Fibroblast of upper back skin (primary cell): ENCODE data around the gene TSPAN5.

ENCODE experiments used
- DNase-seq: peaks from one replicate; pipeline ENCODE4 v3.0.0-alpha.2; 2013

TSPAN5 gene

DNA sequence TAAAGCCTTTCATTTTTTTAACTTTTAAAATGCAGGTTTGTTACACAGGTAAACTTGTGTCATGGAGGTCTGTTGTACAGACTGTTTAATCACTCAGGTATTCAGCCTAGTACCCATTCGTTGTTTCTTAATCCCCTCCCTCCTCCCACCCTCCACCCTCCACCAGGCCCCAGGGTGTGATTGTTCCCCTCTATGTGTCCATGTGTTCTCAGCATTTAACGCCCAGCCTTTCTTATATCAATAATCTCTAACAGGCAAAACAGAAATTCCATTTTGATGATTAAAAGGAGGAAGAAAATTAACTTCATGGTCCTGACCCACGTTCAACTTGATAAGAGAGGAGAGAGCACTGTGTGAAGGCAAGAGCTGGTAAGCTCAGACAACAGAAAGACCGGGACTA lies 75.1 kb downstream of the TSPAN5 start:
- DNase-seq: no peak

DNA sequence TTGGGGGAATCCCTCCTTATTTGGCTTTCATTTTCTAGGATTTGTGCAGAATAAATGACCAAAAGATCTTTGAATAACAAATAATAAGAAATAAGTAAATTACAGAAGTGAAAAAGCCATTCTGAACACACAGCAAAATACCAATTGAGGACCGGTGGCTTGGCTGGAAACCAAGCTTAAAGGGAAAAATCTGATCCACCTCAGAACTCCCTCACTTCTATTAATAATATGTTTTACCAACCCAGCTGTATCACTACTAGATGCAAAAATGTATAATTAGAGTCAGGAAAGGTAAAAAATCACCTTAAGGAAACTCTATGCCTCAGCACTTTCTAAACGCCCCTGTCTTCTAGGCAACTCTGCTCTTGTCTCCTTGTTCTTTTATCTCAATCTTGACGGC lies 77.3 kb downstream of the TSPAN5 start:
- DNase-seq: no peak

DNA sequence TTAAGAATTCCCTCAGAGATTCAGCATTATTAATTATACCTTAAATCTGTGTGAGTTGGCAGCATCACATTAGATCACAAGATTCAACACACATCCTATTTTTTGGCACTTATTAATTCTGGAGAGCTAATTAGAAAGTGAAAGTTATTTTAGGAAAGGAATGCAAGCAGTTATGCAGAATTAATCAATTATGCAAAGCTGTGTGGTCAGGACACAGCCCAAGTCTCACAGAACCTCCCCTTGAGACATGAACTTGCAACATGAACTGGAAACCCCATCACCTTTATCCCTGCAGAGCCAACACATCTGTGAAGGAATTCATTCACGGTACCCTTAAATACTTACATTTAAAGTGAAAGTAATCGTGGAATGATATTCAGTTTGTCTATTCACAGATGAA lies 80.5 kb downstream of the TSPAN5 start:
- peak; percentile 29 for DNase-seq

- no peak for DNase-seq
Measured at GRCh38 chr4:98574816-98575215, 83.6 kb downstream of the TSPAN5 start.

GRCh38 chr4:98573791-98574190 lies 84.6 kb downstream of the TSPAN5 start:
- DNase-seq: no peak

- no peak for DNase-seq
Measured at GRCh38 chr4:98572697-98573096, 85.7 kb downstream of the TSPAN5 start.

GRCh38 chr4:98571161-98571786 lies 87.1 kb downstream of the TSPAN5 start:
- no peak for DNase-seq

GRCh38 chr4:98570151-98570797 lies 88.1 kb downstream of the TSPAN5 start:
- DNase-seq: no peak

DNA sequence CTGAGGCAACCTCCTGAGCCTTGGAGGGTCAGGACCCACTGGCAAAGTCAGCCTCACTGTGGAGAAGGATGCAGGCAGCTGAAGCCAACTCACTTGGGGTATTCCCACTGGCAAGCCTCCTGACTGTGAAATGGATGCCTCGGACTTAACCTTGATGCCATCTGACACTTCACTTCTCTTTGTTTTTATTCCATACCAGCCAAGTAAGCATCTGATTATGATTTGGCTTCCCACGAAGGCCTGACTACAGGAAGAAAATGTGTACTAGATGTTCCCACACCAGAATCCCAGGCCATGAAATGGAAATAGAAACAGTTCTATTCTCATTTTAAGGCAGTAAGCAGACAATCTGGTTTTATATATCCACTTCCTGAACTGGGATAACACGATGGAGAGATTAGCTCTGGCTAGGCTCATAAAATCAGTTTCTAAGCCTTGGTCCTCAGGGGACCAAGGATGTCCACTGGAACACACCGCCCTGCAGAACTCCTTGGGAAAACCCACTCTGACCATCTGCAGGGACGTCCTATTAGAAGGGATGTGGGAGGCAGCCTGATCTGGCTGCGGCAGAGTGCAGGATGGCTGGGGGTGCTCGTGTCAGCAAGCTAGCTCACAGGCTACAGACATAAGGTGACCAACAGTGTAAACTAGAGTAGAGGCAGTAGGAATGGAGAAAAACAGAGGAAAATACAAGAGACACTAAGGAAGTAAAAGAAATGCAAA lies 89.3 kb downstream of the TSPAN5 start:
- DNase-seq: no peak

GRCh38 chr4:98567611-98568010 lies 90.8 kb downstream of the TSPAN5 start:
- DNase-seq: no peak

DNA sequence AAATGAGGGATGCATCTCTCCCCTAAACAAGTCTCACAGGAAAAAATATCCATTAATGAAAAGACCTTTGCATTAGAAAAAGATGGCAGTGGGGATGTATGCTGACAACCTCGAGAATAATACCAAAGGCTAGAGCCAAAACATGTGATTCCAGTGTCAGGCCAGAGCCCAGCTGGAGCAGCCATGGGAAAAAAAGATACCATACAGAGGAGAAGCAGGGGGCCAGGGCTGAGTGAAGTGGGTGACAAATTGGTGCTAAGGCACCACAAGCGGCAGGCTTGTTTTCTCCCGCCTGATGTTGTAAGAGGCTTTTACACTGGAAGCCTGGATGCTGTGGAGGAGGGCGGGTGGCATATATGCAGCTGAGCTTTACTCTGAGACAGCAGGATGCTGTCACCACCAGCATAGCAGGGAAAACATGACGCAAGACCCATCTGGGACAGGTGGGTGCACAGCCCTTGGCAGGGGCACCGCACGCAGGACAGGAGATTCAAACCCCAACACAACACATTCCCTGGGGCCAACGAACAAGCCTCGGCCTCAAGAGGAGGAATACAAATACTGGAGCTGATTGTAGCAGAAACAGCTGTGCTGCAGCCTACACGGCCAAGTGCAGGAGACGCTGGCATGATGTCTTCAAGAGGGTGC lies 91.9 kb downstream of the TSPAN5 start:
- DNase-seq: peak; percentile 30

DNA sequence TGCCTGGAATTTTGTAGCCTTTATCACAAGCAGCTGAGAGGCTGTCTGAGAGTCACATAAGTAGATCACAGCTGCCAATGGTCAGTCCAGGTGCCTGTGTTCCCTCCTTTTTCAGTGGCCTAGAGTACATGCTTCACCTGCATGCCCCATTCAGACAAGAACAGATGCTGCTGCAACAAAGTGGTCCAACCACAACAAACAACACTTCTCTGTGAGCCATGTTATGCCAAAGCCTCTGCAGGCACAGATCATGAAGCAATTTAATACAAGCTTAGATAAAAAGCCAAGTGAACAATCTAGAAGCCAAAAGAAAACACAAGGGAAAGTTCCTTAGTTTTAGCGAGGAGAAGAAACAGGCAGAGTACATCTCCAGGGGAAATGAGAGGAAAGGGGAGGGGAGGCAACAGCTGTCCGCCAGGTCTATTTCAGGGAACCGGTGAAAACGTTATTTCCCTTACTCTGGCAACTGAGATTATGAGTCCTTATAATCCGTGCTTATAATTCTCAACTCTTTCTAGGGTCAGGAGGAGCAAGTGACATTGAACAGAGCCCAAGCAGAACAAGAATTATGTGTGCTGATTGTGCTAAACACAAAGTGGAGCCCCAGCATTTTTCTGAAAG lies 92.6 kb downstream of the TSPAN5 start:
- DNase-seq: no peak

DNA sequence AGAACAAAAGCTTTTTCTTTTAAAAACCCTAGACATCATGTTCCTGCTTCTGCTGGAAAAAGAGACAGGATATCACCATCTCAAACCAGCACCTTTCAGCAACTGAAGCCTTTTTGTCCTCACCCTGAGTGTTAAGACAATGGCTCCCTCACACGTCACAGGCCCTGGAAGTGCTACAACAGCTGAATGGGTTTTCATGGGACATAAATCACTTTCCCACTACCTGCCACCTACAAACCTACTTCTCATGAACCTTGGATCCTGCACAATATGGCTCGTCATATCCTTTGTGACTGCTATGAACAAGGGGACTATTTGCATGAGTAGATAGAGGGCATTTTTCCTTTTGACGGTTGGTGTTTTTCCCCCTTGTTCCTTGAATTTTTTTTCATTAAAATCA lies 93.6 kb downstream of the TSPAN5 start:
- no peak for DNase-seq

GRCh38 chr4:98560321-98560720 lies 98.1 kb downstream of the TSPAN5 start:
- DNase-seq: no peak

- DNase-seq: no peak
Measured at GRCh38 chr4:98558471-98559169, 99.8 kb downstream of the TSPAN5 start.

DNA sequence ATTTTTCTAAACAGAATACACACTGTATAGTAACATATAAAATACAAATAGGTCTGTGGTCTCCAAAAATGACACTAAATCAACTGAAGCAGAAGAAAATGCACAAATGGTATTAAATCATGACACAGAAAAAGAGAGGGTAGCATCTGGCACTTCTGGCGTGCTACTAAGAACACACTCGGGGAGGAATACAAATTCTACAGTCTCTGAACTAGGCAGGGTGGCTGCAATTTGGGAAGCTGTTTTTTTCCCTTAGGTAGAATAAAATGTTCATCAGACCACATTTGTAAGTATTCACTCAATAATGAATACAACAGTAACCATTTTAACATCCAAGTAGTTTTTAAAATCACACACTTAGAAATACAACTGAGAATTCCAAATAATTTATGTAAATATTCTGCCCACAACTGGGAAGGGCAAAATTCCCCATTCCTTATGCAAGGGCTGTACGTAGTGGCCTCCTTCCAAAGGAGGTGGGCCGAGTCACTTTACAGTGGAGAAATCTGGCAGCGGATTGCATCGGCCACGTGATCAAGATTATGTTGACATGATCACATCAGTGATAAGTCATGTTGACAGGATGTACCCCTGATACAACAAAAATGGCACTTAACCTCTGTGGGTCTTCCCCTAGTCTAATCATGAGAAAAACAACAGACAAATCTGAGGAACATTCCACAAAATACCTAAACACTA lies 101.1 kb downstream of the TSPAN5 start:
- peak; percentile 79 for DNase-seq

DNA sequence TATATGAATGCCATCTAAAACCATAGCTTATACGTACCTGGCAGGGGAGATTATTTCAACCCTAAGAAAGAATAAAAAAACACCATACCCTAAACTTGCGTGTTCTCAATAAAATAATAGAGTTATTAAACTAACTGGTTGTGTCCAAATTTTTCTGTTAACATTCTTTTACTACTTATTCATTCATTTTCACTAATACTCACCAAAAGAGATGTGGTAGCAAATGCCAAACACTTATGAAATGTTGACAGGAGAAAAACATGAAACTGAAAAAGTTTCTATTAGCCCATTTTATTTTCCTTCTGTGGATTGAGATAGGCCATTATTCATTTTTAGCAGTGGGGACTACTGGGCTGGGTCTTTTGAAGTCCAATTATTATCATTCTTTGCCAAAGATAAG lies 102.0 kb downstream of the TSPAN5 start:
- DNase-seq: no peak

GRCh38 chr4:98555798-98556445 lies 102.5 kb downstream of the TSPAN5 start:
- DNase-seq: no peak

DNA sequence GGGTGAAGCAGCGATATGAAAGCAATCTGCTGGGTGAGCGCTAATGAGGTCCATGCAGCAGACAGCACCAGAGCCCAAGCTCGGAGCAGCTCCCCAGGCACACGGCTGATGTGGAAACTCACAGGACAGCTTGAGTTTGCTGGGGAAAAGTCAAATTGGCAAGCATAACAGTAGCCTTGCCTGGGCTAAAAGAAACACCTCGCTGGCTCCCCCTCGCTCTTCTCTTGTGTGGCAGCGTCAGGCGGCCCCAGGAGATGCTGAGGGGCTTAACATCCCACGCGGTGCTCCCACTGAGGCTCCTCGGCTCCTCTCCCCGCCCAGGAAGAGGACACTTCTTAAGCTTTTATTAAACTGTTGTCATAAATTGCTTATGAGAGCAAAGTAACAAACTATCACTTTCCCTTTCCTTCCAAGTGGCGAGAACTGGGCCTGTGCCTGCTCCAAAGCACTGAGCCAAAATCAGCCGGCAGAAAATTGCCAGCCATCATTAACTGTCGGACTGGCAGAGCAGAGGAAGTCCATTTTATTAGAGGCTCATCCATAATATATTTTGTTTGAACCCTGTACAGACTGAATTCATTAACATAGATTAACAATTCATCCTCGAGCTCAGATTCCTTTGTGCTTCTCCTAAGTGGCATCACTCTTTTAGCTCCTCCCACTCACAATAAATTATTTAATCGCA lies 111.4 kb downstream of the TSPAN5 start:
- peak; percentile 62 for DNase-seq

- no peak for DNase-seq
Measured at GRCh38 chr4:98544818-98545414, 113.5 kb downstream of the TSPAN5 start.
